ENCODE data around the gene NWD2.
"Not testable (repeated sequence)": the region's sequence is repeated elsewhere in the genome, so short reads cannot be mapped to it uniquely, and the experiment has no call there.

The NWD2 gene

DNA sequence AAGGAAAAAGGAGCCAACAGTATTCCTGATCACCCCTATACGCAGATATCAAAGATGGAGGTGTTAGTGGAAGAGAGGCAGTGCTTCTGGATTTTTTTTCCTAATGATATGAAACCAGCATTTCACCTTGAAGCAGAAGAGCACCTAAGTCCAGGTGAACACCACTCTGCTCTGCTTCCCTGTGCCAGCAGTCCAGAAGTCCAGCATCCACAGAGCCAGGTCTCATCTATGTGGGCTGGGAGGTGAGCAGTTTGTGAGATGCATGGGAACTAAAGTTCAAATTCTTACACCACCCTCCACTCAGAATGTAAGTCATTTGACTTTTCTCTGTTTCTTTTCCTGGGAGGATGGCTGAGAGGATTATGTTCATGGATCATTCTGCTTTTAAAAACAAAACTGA is 239.1 kb downstream of the NWD2 start:
- no peak overlapping the region for H3K27ac ChIP-seq
- TF ChIP-seq, protein P1, sequence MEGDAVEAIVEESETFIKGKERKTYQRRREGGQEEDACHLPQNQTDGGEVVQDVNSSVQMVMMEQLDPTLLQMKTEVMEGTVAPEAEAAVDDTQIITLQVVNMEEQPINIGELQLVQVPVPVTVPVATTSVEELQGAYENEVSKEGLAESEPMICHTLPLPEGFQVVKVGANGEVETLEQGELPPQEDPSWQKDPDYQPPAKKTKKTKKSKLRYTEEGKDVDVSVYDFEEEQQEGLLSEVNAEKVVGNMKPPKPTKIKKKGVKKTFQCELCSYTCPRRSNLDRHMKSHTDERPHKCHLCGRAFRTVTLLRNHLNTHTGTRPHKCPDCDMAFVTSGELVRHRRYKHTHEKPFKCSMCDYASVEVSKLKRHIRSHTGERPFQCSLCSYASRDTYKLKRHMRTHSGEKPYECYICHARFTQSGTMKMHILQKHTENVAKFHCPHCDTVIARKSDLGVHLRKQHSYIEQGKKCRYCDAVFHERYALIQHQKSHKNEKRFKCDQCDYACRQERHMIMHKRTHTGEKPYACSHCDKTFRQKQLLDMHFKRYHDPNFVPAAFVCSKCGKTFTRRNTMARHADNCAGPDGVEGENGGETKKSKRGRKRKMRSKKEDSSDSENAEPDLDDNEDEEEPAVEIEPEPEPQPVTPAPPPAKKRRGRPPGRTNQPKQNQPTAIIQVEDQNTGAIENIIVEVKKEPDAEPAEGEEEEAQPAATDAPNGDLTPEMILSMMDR (conservative IDR thresholded peaks at IDR 0.05; ENCODE audit: low read depth) = no peak
- no peak for DNase-seq (ENCODE audit: low spot score)
- POLR2A ChIA-PET (ENCODE audit: low non-redundant PET) = no interaction called here
- CTCF ChIA-PET = no interaction called here

DNA sequence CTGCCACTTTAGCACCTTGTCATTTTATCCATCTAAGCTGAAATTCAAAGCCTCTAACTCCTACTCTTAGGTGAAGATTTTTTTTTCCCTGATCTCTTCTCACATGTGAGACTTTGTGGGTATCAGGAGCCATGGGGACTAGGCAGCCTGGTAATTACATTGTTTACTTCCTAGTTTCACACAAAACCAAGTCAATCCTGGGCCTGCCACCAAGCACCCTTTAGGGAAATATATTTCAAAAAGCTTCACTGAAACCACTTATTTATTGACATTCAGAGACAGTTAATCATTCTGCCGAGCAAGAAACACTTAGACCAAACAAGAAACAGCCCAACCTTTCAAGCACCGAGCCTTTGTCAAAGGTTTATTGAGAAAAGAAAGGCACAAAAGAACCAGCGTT is 241.6 kb downstream of the NWD2 start:
- CTCF ChIA-PET = interaction anchor here (0.6 to 1.4 kb wide), 2 partner anchors 80 to 216 kb away, joined by 3 to 6 read pairs; no protein-coding TSS in a partner anchor
- TF ChIP-seq, protein P1 (conservative IDR thresholded peaks at IDR 0.05; ENCODE audit: low read depth) = no peak
- POLR2A ChIA-PET (ENCODE audit: low non-redundant PET) = no interaction called here
- H3K27ac ChIP-seq = no peak overlapping the region
- no peak for DNase-seq (ENCODE audit: low spot score)

DNA sequence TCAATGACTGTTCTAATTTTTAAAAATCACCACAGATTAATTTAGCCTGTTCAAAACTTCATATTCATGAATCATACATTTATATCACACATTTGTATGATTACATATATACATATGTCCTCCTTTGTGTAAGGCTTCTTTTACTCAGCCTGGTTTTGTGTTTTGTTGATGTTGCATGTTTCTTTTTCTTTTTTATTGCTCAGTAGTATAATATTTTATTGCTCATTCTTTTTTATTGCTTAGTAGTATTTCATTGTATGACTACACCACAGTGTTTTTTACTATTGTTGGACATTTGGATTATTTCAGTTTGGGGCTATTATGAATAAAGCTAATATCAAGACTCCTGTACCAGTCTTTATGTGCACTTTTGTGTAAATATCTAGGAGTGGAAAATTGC is 243.1 kb downstream of the NWD2 start:
- TF ChIP-seq, protein P1 (conservative IDR thresholded peaks at IDR 0.05; ENCODE audit: low read depth) = no peak
- CTCF ChIA-PET = interaction anchor here (0.6 to 0.8 kb wide), 2 partner anchors 26 to 1521 kb away, joined by 3 to 4 read pairs; no protein-coding TSS in a partner anchor
- no peak for DNase-seq (ENCODE audit: low spot score)
- H3K27ac ChIP-seq = no peak overlapping the region
- POLR2A ChIA-PET (ENCODE audit: low non-redundant PET) = no interaction called here

DNA sequence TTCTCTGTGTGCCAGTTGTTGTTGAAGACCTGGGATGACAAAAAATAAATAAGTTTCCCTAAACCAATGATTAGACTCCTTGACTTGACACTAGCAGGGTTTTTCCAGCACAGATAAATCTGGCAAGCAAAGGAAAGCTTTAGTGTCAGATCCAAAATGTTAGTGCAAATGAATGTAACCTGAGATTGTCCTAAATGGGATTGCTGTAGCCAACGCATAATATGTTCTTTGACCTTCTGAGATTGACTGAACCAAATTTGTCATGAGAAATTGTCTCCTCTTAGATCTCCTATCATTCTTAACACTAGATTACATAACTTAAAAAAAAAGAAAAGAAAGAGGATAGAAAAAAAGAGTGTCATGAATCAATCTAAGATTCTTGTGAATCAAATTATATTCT is 245.2 kb downstream of the NWD2 start:
- no peak overlapping the region for H3K27ac ChIP-seq
- ChIA-PET CTCF (no interaction called here), POLR2A (ENCODE audit: low non-redundant PET) (no interaction called here)
- TF ChIP-seq, protein P1 (conservative IDR thresholded peaks at IDR 0.05; ENCODE audit: low read depth) = no peak
- DNase-seq (ENCODE audit: low spot score) = no peak

DNA sequence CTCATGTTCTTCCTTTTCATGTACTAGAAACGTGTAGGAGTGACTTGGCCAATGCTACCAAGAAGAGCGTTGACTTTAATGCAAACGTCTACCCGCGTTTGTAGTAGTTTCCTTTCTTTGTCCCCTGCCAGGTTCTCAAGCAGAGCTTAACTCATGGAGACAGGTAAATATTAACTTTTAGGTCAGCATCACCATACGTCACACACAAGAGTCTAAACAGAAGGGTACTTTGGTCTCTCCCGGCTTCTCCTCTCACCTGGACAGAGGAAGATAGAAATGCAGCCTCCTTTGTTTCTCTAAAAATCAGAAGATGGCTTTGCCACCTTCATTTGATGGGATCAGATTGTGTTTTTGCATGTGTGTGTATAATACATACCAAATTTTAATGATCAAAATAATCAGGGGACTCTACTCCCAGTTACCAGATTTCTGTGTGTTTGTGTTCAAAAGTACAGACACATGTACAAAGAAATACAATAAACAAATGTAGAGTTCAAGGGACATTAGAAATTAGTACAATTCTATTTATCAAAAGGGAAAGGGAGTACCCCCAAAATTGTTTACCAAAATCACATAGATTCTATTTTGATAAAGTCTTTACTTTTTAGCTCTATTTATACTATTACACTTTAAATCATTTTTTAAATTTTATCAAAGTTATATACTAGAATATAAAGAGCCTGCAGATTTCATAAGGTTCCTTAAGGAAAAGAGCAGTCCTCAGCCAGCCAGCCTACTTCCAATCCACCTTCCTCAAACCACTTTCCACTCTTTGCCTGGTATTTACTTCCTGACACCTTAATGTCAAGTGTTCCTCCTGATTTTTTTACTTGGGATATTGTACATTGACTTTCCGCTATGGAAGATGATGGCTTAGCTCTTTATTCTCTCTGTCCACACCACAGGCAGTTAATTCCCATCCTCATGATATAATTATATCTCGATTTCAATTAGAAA is 246.1 kb downstream of the NWD2 start:
- H3K27ac ChIP-seq = no peak overlapping the region
- ChIA-PET CTCF (no interaction called here), POLR2A (ENCODE audit: low non-redundant PET) (no interaction called here)
- TF ChIP-seq, protein P1 (conservative IDR thresholded peaks at IDR 0.05; ENCODE audit: low read depth) = no peak
- DNase-seq (ENCODE audit: low spot score) = no peak

DNA sequence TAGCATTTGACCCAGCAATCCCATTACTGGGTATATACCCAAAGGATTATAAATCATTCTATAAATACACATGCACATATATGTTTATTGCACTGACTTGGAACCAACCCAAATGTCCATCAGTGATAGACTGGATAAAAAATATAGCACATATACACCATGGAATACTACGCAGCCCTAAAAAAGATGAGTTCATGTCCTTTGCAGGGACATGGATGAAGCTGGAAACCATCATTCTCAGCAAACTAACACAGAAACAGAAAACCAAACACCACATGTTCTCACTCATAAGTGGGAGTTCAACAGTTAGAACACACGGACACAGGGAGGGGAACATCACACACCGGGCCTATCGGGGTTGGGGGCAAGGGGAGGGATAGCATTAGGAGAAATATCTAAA is 250.8 kb downstream of the NWD2 start:
- H3K27ac ChIP-seq; CTCF ChIA-PET; POLR2A ChIA-PET (ENCODE audit: low non-redundant PET); DNase-seq (ENCODE audit: low spot score): not testable (repeated sequence)
